Measurements from ENCODE around the gene YLPM1.

GRCh38 chr14:74792249-74793039 lies 29.3 kb downstream of the YLPM1 start:
- no peak for TF ChIP-seq CTCF (conservative IDR thresholded peaks at IDR 0.05; ENCODE audit: low read depth, low read length)
- TF ChIP-seq EZH2 (IDR thresholded peaks at IDR 0.05; ENCODE audit: borderline replicate concordance, low read depth, low read length, poor library complexity, severe bottlenecking) = no peak

All from A673 (cell line).